ENCODE measurements around the gene NDUFA11. TPM values are rescaled to one million over a fixed set of nuclear protein-coding genes. Genes with fewer than 3 reads are reported as not detected.
A peak's percentile ranks its signal among the peaks of the same experiment; 100 is the strongest.
"Not testable (repeated sequence)": the region's sequence is repeated elsewhere in the genome, so short reads cannot be mapped to it uniquely, and the experiment has no call there.

The NDUFA11 gene
- total and polyA plus RNA-seq, 8 donors, result 22.2 to 524 (median 344) TPM

- no peaks in the 10 kb centered on the region for H3K36me3 ChIP-seq
- peaks cover 6 to 15% (median 13%) of the 10 kb centered on the region in 4 donors for H3K4me1 ChIP-seq
- peak overlapping the region in 2 of 5 donors; percentile 76 to 79 for H3K27ac ChIP-seq
- no peaks in the 10 kb centered on the region for H3K27me3 ChIP-seq
- H3K9me3 ChIP-seq, result no peaks in the 10 kb centered on the region
- WGBS, 5 donors, result 67 to 80% (median 73%) methylated on average over 6 of the region's 6 CpGs
- TF ChIP-seq EP300 (IDR thresholded peaks at IDR 0.05) (no peak), CTCF (IDR thresholded peaks at IDR 0.05) (no peak), POLR2A (IDR thresholded peaks at IDR 0.05) (no peak), POLR2AphosphoS5 (IDR thresholded peaks at IDR 0.05) (no peak)
- H3K4me3 ChIP-seq, result peak overlapping the region in 1 of 4 donors; percentile 32
- DNase-seq, result peak in 1 of 2 donors; percentile 35
- intact Hi-C loops (cut with DNase I; ENCODE audit: low total_unique reads), result no loop called here
These were observed 53.4 kb downstream of the NDUFA11 start for GRCh38 chr19:5850189-5850588.

- H3K4me1 ChIP-seq, result peaks cover 6 to 15% (median 13%) of the 10 kb centered on the region in 4 donors
- H3K9me3 ChIP-seq; H3K4me3 ChIP-seq; intact Hi-C loops (cut with DNase I; ENCODE audit: low total_unique reads); H3K27ac ChIP-seq; H3K27me3 ChIP-seq; H3K36me3 ChIP-seq; DNase-seq: not testable (repeated sequence)
- 72 to 82% (median 75%) methylated on average over 5 of the region's 5 CpGs for WGBS, 5 donors
These were observed 55.0 kb downstream of the NDUFA11 start for GRCh38 chr19:5848621-5849020.

- H3K4me3 ChIP-seq; intact Hi-C loops (cut with DNase I; ENCODE audit: low total_unique reads); H3K9me3 ChIP-seq; H3K27ac ChIP-seq; DNase-seq; H3K36me3 ChIP-seq; H3K27me3 ChIP-seq: not testable (repeated sequence)
- peaks cover 6 to 15% (median 13%) of the 10 kb centered on the region in 4 donors for H3K4me1 ChIP-seq
- WGBS, 5 donors, result 77 to 87% (median 81%) methylated on average over 10 of the region's 10 CpGs
These were observed 55.7 kb downstream of the NDUFA11 start for GRCh38 chr19:5847846-5848245.

Other genes with a start within 250 kb of the NDUFA11 start
- gene MICOS13, start 223.3 kb downstream of the NDUFA11 start, total RNA-seq, result 100 to 1,000 TPM in 1 of 5 donors, 10 to 100 TPM in 4; 11.0 to 171 (median 27.5) TPM
- gene MICOS13, start 223.3 kb downstream of the NDUFA11 start, polyA plus RNA-seq, result 100 to 1,000 TPM in 2 of 3 donors, 10 to 100 TPM in 1; 96.7 to 136 (median 121) TPM
- 10 to 100 TPM in 1 of 5 donors, 1 to 10 TPM in 3, under 1 TPM in 1; 0.89 to 26.8 (median 2.0) TPM for gene HSD11B1L, start 222.8 kb downstream of the NDUFA11 start, total RNA-seq
- 10 to 100 TPM in 2 of 3 donors, 1 to 10 TPM in 1; 8.9 to 16.5 (median 11.2) TPM for gene HSD11B1L, start 222.8 kb downstream of the NDUFA11 start, polyA plus RNA-seq
- 100 to 1,000 TPM; 121 to 772 (median 289) TPM for gene RPL36, start 213.5 kb downstream of the NDUFA11 start, total RNA-seq
- gene RPL36, start 213.5 kb downstream of the NDUFA11 start, polyA plus RNA-seq, result 1,000 to 10,000 TPM; 1,713 to 2,132 (median 1,726) TPM
- gene LONP1, start 183.6 kb downstream of the NDUFA11 start, total RNA-seq, result 100 to 1,000 TPM in 1 of 5 donors, 10 to 100 TPM in 3, 1 to 10 TPM in 1; 8.8 to 169 (median 57.4) TPM
- gene LONP1, start 183.6 kb downstream of the NDUFA11 start, polyA plus RNA-seq, result 10 to 100 TPM; 41.3 to 43.3 (median 41.7) TPM
- not detected for gene CATSPERD, start 183.2 kb downstream of the NDUFA11 start, total RNA-seq
- not detected for gene CATSPERD, start 183.2 kb downstream of the NDUFA11 start, polyA plus RNA-seq
- gene PRR22, start 119.0 kb downstream of the NDUFA11 start, total RNA-seq, result 10 to 100 TPM in 1 of 5 donors, 1 to 10 TPM in 2, under 1 TPM in 1, not detected in 1; 0.73 to 12.1 (median 5.4) TPM
- gene PRR22, start 119.0 kb downstream of the NDUFA11 start, polyA plus RNA-seq, result 1 to 10 TPM; 4.7 to 7.8 (median 6.4) TPM
- gene DUS3L, start 112.6 kb downstream of the NDUFA11 start, total RNA-seq, result 10 to 100 TPM; 25.2 to 67.5 (median 54.0) TPM
- 10 to 100 TPM; 28.9 to 42.6 (median 37.2) TPM for gene DUS3L, start 112.6 kb downstream of the NDUFA11 start, polyA plus RNA-seq
- gene NRTN, start 98.7 kb downstream of the NDUFA11 start, total RNA-seq, result 1 to 10 TPM in 2 of 5 donors, under 1 TPM in 1, not detected in 2; 0.92 to 7.1 (median 1.8) TPM
- 1 to 10 TPM; 3.5 to 6.1 (median 4.0) TPM for gene NRTN, start 98.7 kb downstream of the NDUFA11 start, polyA plus RNA-seq
- 100 to 1,000 TPM in 1 of 5 donors, under 1 TPM in 1, not detected in 3; 0.18 to 105 TPM for gene FUT6, start 64.1 kb downstream of the NDUFA11 start, total RNA-seq
- 10 to 100 TPM in 1 of 3 donors, not detected in 2; 15.3 TPM for gene FUT6, start 64.1 kb downstream of the NDUFA11 start, polyA plus RNA-seq
- 100 to 1,000 TPM in 1 of 5 donors, 1 to 10 TPM in 4; 1.1 to 119 (median 8.5) TPM for gene FUT3, start 52.3 kb downstream of the NDUFA11 start, total RNA-seq
- gene FUT3, start 52.3 kb downstream of the NDUFA11 start, polyA plus RNA-seq, result 10 to 100 TPM in 1 of 3 donors, 1 to 10 TPM in 2; 2.0 to 36.5 (median 5.0) TPM
- under 1 TPM in 1 of 5 donors, not detected in 4; 0.37 TPM for gene FUT5, start 33.2 kb downstream of the NDUFA11 start, total RNA-seq
- not detected for gene FUT5, start 33.2 kb downstream of the NDUFA11 start, polyA plus RNA-seq
- gene VMAC, start 1.1 kb upstream of the NDUFA11 start, total RNA-seq, result 10 to 100 TPM in 3 of 5 donors, 1 to 10 TPM in 2; 3.6 to 60.8 (median 13.8) TPM
- gene VMAC, start 1.1 kb upstream of the NDUFA11 start, polyA plus RNA-seq, result 1 to 10 TPM; 4.3 to 5.0 (median 4.7) TPM
- gene CAPS, start 10.5 kb upstream of the NDUFA11 start, total RNA-seq, result 100 to 1,000 TPM in 1 of 5 donors, 10 to 100 TPM in 4; 27.2 to 143 (median 54.8) TPM
- 10 to 100 TPM; 34.5 to 50.4 (median 44.0) TPM for gene CAPS, start 10.5 kb upstream of the NDUFA11 start, polyA plus RNA-seq
- 100 to 1,000 TPM in 2 of 5 donors, 10 to 100 TPM in 3; 28.6 to 235 (median 85.9) TPM for gene RANBP3, start 74.3 kb upstream of the NDUFA11 start, total RNA-seq
- 10 to 100 TPM; 27.7 to 34.4 (median 31.2) TPM for gene RANBP3, start 74.3 kb upstream of the NDUFA11 start, polyA plus RNA-seq
- gene RFX2, start 206.7 kb upstream of the NDUFA11 start, total RNA-seq, result 100 to 1,000 TPM in 1 of 5 donors, 10 to 100 TPM in 1, 1 to 10 TPM in 3; 1.2 to 123 (median 8.9) TPM
- gene RFX2, start 206.7 kb upstream of the NDUFA11 start, polyA plus RNA-seq, result 1 to 10 TPM; 1.8 to 7.9 (median 6.4) TPM
- gene ACSBG2, start 231.9 kb upstream of the NDUFA11 start, total RNA-seq, result not detected
- gene ACSBG2, start 231.9 kb upstream of the NDUFA11 start, polyA plus RNA-seq, result not detected